GM19023 (cell line): ENCODE results near the gene EYS.

Experiments
- ATAC-seq: cut with Tn5 transposase; IDR thresholded peaks from one replicate; pipeline ENCODE4 v1.9.1; 2021; ENCODE audit warnings: mild to moderate bottlenecking, moderate library complexity; ENCODE audit not compliant: unreplicated experiment

EYS gene

DNA sequence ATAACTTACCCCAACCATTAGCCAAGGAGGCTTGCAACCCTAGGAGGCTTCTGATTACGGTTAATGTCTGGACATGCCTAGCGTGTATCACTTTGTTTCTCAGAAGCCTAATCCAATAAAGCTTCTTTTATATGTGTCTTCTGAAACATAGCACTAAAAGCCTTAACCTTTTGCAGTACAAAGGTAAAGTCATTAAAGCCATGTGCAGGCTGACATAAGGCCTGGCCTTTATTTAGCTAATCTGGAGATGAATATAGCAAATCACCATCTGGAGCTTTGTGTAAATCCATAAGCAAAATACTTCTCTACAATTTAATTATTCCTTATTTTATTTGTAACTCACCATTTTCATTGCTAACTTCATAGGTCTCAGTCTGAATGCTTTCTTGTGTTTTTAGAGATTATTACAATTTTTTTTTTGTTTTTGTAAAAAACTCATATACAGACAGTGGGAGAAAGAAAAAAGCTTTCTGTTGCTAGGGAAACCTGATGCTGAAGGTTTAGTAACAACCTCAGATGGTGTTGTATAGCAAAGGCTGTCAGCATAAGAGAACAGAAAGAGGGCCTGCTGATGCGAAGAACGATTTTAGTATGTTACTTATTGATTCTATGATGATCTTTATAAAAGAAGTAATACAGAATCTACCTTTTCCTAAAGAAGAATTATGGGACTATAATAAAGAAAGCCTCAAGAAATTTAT is at the start of gene EYS:
EYS (minus strand) TSS at position 101 of the 701 bp plus-strand sequence. CDS start 211,816 bp downstream, outside the sequence.
- ATAC-seq, result no peak

DNA sequence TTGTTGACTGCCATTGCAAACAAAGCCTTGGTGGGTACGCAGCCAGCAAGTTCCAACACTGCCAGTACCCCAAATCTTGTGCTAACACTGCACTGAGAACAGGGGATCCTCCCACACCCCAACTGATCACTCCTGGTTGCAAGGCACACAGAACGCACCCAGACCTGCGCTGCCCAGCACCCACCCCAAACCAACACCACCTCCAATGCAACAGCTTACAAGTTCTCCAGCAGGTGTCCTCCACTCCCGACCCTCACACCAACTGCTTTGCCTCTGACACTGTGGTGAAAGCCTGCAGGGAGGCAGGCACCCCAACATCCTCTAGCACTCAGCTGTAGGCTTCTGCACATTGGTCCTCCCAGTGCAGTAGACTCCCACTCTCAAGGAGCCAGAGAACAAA is 39.3 kb upstream of the EYS start:
- ATAC-seq, result no peak

DNA sequence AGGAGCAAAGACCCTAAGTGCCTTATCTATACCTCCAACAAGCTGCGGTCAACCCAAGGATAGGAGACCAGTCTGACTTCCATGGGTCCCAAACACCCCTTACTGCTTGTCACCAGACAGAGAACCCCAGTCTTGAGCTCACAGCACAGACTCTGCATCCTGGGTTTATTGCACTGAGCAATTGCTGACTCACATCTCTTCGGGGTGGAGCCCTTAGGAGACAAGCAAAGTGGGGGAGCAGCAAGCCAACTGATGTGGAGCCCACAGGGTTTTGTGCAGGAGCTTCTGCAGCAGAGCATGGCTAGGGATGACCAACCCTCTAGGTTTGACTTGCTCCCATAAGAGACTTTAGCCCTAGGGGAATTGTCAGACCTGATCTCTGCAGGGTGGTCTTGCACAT is 38.6 kb upstream of the EYS start:
- ATAC-seq, result no peak

GRCh38 chr6:65728879-65729479 is 22.0 kb upstream of the EYS start:
- ATAC-seq, result no peak

DNA sequence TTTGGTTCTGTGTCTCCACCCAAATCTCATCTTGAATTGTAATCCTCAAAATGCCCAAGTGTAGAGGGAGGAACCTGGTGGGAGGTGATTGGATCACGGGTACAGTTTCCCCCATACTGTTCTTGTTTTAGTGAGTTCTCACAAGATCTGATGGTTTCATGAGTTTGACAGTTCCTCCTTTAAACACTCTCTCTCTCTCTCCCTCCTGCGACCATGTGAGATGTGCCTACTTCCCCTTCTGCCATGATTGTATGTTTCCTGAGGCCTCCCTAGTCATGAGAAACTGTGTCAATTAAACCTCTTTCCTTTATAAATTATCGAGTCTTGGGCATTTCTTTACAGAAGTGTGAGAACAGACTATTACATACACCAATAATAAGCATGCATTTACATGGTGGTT is 12.1 kb upstream of the EYS start:
- no peak for ATAC-seq

GRCh38 chr6:65711531-65711930 is 4.5 kb upstream of the EYS start:
- ATAC-seq, result no peak

- ATAC-seq, result no peak
Measured at GRCh38 chr6:65709099-65709830, 2.2 kb upstream of the EYS start.

GRCh38 chr6:65708162-65708561 is 1.1 kb upstream of the EYS start:
- no peak for ATAC-seq

- ATAC-seq, result no peak
Measured at GRCh38 chr6:65706436-65706835, 590 bp downstream of the EYS start.

DNA sequence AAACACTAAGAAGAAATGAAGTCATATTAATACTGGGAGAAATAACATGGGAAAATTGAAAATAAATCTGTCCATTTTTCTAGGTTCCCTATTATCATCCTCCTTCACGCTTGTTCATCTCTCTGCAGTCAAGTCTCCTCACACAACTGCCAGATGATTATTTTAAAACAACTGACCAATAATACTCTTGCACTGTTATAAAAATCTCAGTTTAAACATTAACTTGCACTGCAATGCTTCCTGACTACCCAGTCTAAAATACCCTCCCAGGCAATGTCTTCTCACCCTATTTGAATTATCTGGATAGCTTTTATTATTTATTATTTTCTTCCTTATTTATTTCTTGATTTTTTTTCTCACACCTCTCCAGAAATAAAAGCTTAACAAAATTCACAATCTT is 5.7 kb downstream of the EYS start:
- no peak for ATAC-seq

DNA sequence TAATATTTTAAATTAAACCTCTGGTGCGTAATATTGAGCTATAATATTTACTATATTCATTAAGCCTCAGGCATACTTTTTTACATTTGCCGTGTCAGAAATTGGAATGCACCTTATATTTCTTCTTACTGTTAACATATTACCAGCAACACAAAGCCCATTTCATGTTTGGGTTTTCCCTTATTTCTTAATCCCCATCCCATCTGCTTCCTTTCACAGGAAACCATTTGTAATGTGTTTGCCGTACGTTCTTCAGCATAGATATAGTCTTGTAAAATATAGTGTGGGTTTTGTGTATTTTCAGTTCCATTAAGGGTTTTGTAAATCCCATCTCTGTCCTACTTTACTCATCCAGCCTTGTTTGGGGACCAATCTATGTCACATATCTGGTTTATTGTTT is 6.5 kb downstream of the EYS start:
- ATAC-seq, result no peak

- ATAC-seq, result no peak
Measured at GRCh38 chr6:65692109-65692508, 14.9 kb downstream of the EYS start.

DNA sequence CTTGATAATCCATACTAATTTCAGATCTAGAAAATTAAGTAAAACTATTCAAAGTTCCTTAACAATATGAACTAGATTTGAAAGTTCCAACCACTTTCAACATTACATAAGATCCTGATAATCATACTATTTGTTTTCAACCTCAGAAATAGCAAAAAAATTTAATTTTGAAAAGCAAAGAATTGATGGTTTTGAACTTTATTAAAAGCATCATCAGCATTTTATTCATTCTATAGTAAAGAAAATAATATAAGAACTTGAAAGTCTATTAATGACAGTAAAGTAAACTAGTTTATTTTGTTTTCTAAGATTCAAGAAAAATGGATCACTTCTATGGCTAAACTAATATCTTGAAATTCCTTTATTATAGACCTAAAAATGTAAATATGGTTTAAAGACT is 26.8 kb downstream of the EYS start:
- ATAC-seq, result no peak

GRCh38 chr6:65671922-65672321 is 35.1 kb downstream of the EYS start:
- ATAC-seq, result no peak

GRCh38 chr6:65667916-65668656 is 38.9 kb downstream of the EYS start:
- ATAC-seq, result no peak

- no peak for ATAC-seq
Measured at GRCh38 chr6:65650086-65650485, 56.9 kb downstream of the EYS start.

DNA sequence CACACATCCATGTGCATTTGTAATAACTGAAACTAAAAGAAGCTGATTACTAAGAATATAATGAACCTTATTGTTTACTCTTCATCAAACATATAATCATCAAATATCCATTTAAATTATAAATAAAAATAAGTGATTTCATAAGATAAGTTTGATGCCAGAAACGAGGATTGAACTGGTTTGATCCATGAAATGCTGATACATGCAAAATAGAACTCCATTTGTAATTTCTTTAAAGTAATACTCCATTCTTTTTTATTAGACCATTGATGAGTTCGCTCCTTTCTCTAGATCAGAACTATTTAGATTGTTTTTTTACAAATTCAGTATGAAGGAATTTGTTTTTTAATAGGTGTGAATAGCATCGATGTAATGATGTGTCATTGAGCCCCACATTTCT is 57.6 kb downstream of the EYS start:
- ATAC-seq, result no peak

GRCh38 chr6:65646544-65646943 is 60.5 kb downstream of the EYS start:
- ATAC-seq, result no peak

DNA sequence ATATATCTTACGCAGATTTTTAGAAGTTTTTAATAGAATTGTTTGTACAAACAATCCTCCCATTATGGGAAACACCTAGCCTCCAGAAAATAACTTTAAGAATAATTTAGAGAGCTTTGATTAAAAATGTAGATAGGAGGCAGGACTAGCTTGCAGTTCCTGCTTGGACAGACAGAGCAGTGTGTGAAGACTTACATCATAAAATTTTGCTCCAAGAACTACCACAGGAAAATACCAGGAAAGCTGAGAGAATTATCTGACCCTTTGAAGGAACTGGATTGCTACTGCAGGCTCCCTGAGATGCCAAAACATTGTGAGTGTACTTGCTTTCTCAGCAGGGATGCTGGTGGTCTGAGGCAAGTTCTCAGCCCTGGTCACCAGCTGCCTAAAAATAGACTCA is 64.2 kb downstream of the EYS start:
- ATAC-seq, result no peak

- no peak for ATAC-seq
Measured at GRCh38 chr6:65638047-65638831, 68.8 kb downstream of the EYS start.
